IPS-11a (cell line): Measurements from ENCODE around the gene ZNHIT6.
"Not testable (repeated sequence)": the region's sequence is repeated elsewhere in the genome, so short reads cannot be mapped to it uniquely, and the experiment has no call there.

ENCODE experiments used
- H3K4me3 ChIP-seq: one replicate; pipeline ENCODE4 v1.5.1; 2013; ENCODE audit warnings: low read depth, low read length, control low read depth

Gene ZNHIT6, protein sequence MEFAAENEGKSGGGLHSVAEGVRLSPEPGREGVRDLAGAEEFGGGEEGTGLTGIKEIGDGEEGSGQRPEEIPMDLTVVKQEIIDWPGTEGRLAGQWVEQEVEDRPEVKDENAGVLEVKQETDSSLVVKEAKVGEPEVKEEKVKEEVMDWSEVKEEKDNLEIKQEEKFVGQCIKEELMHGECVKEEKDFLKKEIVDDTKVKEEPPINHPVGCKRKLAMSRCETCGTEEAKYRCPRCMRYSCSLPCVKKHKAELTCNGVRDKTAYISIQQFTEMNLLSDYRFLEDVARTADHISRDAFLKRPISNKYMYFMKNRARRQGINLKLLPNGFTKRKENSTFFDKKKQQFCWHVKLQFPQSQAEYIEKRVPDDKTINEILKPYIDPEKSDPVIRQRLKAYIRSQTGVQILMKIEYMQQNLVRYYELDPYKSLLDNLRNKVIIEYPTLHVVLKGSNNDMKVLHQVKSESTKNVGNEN

DNA sequence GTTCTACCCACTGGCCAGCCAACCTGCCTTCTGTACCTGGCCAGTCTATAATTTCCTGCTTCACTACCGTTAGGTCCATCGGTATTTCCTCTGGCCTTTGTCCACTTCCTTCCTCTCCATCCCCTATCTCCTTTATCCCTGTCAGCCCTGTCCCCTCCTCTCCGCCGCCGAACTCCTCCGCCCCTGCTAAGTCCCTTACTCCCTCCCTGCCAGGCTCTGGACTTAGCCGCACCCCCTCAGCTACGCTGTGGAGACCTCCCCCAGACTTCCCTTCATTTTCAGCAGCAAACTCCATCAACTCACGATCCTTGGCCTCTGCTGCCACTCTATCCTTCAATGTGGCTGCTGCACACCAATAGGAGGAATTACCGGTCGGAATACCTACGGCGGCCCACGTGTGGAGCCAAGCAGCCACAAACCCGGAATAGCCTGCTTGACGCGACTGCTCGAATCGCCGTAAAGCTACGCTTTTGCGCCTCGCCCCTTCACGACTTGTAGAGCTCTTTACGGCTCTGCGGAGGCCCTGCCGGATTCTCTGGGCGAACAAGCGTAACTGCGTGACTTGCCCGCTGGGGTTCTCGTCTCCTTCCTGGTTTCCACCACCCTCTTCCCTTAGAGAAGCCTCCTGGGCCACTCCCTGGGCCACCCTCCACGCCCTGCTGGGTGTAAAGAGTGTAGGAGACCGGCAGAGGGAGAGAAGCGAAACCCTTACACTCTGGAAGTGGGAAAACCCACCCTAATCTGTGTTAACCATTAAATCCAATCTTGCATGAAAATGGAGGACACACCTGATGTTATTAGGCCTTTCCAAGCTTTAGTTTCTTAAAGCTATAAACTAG is at the start of gene ZNHIT6:
Gene ZNHIT6, minus strand, starts transcription at position 444 of the 839 bp plus-strand sequence. Its CDS starts 149 bp downstream, at position 295.
- H3K4me3 ChIP-seq = peak within 1 kb of the TSS; percentile 92

DNA sequence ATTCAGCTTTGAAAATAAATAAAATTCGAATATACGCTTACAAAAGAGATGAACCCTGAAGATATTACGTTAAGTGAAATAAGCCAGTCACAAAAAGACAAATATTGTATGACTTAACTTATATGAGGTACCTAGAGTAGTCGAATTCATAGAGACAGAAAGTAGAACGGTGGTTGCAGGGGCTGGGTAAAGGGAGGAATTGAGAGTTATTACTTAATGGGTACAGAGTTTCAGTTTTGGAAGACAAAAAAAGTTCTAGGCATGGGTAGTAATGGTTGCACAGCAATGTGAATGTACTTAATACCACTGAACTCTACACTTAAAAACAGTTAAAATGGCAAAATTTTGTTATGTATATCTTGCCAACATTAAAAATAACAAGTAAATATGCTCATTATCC is 48.6 kb upstream of the ZNHIT6 start:
- no peak overlapping the region for H3K4me3 ChIP-seq

DNA sequence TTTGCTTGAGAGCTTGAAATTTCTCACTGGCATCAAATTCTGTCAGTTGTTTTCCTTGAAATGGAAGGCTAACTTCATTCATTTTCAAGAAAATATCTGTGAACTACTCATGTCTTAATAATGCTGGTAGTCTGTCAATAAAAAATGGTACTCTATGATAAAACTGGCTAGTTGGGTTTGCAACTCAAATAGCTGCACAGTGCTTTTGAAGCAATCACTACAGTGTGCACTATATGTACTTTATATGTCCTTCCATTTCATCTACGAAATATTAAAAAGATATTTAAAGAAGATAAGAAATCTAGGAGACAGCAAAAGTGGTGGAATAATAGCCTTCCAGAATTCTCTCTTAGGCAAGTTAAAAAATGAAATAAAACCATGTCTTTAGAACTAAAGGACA is 39.9 kb upstream of the ZNHIT6 start:
- H3K4me3 ChIP-seq = no peak overlapping the region

DNA sequence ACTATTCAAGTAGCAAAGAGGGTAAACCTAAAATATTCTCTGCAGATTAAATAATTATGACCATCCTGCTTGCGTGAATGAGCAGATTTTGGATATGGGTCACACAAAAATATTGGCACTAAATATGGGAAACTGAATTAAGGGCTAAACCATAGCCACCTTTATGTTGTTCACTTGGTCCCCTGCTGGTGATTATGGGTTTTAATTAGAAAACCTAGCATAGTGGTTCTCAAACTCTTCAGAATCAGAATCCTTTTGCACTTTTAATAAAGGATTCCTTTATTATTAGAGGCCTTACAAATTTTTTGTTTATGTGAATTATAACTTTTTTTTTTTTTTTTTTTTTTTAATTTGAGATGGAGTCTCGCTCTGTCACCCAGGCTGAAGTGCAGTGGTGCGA is 38.5 kb upstream of the ZNHIT6 start:
- no peak overlapping the region for H3K4me3 ChIP-seq

DNA sequence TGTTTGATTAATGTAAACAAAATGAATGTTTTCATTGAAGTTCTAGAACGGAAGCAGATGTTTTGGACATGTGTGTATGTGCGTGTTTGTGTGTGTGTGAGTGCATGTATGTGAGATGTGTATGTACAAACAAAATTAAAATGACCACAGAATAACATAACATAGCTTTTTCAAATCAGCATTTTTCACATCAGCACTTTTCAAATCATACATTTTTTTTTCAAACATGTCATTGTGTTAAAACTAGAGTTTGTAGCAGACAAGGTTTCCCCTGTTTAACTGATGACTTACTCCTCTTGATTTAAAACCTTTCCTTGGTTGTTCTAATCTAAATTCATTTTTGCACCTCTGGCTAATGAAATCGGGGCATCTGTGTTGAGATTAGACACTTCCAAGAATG is 35.6 kb upstream of the ZNHIT6 start:
- no peak overlapping the region for H3K4me3 ChIP-seq

DNA sequence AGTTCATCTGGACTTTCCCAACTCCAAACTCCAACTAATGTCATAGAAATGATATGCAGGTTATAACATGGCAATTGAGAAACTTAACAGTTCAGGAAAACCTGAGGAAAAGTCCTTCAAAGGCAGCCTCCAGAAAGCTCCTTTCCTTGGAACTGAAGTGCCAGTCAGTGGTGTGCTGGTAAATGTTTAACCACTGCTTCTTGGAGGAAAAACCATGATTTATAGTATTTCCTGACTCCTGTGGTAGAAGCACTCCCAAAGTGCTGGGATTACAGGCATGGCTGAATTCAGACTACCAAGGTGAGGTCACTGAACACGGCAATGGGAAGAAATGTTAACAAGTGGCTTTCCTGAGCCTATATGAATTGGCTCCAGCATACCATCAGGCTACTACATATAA is 26.7 kb upstream of the ZNHIT6 start:
- H3K4me3 ChIP-seq = no peak overlapping the region

DNA sequence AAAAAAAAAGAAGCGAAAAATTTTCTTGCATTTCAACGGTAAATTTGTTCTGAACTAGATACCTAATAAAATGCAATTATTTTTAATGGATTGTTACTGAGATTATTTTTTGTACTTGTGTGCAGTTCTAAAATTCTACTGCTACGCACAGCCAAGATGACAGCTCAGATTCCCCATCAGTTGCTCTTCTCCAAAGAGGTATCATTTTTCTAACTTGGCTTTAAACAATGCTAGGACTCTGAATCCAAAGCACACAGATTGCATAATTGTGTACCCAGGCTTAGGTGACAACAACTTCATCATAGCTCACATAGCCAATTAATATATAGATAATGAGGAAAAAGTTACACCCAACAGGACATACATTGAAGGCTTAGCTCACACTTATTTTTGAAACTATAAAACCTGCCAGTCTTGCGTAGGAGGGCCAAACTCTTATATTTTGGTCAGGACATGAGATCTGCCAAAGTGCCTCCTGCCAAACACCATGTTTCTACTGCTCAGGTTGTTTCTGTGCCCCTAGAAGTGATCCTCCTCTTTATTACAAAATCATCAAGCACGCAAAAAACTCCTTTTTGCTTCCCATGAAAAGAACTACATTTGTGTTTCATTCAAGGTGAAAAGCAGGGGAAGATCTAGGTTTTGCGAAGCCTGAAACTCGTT is 10.6 kb upstream of the ZNHIT6 start:
- no peak overlapping the region for H3K4me3 ChIP-seq

DNA sequence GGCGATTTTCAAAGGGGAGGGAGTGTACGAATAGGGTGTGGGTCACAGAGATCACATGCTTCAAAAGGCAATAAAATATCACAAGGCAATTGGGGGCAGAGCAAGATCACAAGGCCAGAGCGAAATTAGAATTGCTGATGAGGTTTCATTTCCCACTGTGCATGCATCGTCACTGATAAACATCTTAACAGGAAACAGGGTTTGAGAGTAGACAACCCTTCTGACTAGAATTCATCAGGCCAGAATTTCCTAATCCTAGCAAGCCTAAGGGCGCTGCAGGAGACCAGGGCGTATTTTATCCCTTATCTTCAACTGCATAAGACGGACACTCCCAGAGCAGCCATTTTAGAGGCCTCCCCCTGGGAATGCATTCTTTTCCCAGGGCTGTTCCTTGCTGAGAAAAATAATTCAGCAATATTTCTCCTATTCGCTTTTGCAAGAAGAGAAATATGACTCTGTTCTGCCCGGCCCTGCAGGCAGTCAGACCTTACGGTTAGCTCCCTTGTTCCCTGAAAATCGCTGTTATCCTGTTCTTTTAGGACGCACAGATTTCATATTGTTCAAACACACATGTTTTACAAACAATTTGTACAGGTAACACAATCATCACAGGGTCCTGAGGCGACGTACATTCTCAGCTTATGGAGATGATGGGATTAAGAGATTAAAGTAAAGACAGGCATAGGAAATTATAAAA is 6.3 kb upstream of the ZNHIT6 start:
- not testable (repeated sequence) for H3K4me3 ChIP-seq

DNA sequence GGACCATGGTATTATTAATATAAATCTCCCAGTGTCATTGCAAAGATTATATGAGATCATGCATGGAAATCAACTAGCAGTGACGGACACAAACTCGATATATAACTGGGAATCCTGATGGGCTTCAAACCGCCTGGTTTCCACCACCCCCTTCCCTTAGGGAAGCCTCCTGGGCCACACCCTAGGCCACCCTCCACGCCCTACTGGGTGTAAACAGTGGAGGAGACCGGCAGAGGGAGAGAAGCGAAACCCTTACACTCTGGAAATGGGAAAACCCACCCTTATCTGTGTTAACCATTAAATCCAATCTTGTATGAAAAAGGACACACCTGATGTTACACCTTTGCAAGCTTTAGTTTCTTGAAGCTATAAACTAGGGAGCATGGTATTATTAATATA is 595 bp upstream of the ZNHIT6 start:
- H3K4me3 ChIP-seq = peak overlapping the region; percentile 92

DNA sequence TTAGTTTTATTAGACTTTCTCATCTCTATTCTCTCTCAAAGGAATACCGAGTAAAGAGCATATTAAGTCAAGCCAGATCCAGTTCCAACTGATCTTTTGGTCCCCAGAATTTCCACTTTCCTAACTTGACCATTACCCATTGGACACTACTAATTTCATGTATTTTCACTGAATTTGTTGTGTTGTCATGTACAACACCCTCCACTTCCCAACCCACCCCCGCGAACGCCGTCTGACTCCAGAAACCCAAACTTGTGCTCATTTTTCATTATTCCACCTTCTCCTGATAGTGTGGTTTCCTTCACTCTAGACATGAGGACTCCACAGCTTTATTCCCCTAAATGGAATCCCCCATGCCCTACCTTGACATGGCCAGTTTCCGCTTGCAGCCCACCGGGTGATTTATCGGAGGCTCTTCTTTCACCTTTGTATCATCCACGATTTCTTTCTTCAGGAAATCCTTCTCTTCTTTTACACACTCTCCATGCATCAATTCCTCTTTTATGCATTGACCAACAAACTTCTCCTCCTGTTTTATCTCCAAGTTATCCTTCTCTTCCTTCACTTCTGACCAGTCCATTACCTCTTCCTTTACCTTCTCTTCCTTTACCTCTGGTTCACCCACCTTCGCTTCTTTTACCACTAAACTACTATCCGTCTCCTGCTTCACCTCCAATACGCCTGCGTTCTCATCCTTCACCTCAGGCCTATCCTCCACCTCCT is 805 bp downstream of the ZNHIT6 start:
- H3K4me3 ChIP-seq = peak overlapping the region; percentile 92

DNA sequence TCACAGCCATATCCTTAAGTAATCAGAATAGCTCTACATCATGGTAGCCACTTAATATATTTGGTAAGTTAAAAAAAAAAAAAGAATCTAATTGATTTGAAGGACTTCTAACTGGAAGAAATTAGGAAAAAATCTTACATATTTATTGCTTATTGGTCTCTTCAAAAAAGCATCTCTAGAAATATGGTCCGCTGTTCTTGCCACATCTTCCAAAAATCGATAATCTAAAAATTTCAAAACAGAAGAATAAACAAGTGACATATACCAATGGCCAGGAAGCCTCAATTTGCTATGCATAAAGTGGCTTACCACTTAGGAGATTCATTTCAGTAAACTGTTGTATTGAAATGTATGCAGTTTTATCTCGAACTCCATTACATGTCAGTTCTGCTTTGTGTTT is 2.3 kb downstream of the ZNHIT6 start:
- no peak overlapping the region for H3K4me3 ChIP-seq

DNA sequence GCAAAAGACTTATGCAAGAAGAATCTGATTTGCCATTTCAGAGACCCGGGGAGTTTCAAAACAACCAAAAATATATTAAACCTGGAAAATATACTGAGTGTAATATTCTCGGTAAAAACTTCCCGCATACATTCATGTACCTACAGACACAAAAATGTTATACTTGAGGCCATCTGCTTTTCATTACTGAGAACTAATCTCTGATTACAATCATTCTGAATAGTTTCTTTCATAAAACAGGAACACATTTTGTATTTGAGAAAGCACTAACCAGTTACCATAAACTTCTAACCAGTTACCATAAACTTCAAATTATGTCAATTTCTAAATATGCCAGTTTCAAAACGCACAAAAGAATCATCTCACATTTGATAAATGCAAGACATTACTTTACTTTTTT is 7.8 kb downstream of the ZNHIT6 start:
- no peak overlapping the region for H3K4me3 ChIP-seq

DNA sequence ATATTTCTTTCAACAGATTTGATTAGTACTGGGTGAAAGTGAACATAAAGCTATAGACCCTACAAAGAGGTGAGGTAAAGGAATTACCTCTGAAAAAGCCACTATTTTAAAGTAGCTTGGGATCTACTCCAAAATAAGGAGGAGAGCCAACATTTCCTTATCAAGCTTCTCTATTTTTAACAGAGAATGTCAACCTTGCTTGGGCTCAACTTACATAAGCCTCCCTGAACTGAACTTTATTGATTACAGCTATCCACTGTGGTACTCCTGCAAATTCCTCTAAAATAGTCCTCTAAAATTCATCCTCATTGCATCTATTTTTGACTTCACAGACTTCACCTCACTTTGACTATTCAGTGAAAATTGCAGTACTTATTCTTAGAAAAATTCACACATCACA is 10.3 kb downstream of the ZNHIT6 start:
- H3K4me3 ChIP-seq = no peak overlapping the region

DNA sequence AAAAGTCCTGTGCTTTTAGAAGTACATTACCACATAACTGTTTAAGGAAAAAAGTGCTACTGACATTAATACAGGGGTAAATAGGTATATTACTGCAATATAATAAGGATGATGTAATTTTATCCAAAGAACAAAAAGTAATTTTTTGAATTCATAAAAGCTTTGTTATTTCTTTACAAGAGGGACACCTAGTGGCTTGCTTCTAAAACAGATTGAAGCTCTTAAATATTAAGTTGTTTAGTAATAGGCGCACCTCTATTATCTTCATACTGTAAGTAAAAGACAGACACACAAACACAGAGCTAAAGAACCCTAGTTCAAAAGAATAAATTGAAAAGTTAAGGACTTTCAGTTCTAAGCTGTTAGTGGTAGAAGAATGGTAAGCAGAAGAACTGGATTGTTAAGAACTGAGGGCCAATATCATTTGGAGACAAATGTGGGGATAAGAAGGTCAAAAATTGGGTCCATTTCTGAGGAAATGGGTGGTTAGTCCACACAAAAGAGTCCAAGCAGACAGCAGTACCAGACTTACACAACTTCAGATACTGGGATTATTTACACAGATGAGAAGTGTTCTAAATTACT is 15.4 kb downstream of the ZNHIT6 start:
- no peak overlapping the region for H3K4me3 ChIP-seq

DNA sequence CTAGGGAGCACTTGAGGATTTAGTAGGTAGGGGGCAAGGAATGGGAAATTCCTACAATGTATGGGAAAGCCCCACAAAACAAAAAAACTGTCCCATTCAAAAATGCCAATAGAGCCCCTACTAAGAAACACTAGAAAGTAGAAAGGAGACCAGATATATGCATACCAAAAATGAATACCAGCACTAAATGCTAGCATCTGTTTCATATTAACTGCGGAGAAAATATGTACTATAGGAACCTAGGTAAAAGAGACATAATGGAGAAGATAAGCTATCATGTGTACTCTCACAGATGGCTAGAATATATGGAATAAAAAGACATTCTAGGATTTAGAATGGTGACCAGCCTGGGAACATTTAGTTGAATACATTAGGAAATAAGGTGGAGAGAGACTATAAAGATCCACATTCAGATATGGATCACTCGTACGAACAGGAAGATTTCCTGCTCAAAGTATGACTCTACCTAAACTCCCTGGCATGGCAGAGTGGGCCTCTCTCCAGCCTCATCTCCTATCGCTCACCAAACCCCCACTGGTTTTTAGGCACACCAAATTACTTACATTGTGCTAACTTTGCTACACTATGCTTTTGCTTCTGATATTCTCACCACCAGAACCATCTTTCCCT is 18.3 kb downstream of the ZNHIT6 start:
- H3K4me3 ChIP-seq = no peak overlapping the region

DNA sequence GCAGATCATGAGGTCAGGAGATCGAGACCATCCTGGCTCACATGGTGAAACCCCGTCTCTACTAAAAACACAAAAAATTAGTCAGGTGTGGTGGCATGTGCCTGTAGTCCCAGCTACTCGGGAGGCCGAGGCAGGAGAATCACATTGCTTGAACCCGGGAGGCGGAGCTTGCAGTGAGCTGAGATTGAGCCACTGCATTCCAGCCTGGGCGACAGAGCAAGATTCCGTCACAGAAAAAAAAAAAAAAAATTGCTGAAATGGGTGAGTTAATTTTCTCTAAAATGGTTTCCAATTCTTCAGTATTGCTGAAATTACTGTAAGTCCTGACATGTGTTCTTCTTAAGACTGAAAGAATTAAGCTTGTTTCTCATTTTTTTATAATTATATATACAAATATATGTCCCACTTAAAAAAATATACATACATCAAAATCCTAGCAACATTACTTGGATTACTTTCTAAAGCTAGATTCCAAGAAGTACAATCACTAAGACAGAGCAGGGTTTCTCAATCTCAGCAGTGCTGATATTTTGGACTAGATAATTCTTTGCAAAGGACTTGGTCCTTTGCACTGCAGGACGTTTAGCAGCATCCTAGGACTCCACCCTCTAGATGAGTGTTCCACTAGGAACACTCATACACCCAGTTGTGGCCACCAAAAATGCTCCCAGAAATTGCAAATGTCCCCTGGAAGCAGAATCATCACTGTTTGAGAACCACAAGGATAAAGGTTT is 24.8 kb downstream of the ZNHIT6 start:
- H3K4me3 ChIP-seq = no peak overlapping the region

DNA sequence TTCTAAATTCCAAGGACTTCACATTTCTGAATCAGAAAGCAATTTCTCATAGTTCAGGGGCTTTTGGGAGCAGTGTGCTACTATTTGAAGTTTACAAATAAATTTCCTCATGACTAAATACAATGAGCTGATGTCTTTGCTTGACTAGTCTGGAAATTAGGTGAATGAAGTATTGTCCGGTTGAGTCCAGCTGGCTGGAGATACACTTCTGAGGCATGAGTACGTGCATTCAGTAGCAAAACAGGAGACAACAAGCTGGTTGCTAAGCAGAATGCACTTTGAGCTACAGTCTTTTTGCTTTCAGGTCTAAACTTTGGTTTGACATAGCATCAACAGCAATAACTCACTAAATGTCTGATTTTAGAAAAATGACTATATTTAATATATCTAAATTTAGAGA is 27.1 kb downstream of the ZNHIT6 start:
- H3K4me3 ChIP-seq = no peak overlapping the region

DNA sequence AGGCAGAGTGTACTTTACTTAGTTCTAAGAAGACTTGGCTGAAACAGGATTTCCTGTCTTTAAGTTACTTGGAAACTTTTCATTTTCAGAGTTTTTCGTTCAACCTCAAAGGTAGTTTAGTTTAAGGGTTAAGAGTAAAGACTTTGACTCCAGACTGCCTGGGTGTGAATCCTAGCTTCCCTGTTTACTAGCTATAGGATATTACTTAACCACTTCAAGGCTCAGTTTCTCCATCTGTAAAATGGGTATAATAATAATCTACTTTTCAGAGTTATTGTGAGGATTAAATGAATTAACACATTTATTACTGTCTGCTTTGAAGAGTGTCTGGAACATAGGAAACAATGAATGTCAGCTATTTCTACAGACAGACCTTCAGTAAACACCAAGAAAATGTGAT is 30.0 kb downstream of the ZNHIT6 start:
- H3K4me3 ChIP-seq = no peak overlapping the region

DNA sequence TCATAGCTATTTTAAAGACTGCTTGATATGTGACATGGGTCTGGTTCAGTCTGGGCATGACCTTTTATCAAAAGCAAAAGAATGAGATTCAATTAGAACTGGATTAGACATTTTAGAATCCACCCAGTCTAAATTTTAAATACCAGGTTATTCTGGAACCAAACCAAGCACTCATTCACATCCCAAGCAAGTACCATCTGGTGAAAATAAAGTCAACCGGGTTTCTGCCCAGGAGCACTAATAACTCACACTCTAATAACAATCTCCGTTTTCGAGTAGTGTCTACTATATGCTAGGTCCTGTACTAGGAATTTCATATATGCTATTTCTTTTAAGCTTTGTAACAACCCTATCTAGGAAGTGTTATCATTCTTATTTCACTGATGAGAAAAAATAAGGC is 30.6 kb downstream of the ZNHIT6 start:
- H3K4me3 ChIP-seq = no peak overlapping the region
